HCT116 (cell line): Measurements from ENCODE around the gene TSSK2. TPM values are rescaled to one million over a fixed set of nuclear protein-coding genes. Genes with fewer than 3 reads are reported as not detected.

ENCODE experiments used
- ATAC-seq: fragments of 200-7000 bp; cut with Tn5 transposase; 2 replicates; pipeline ENCODE4 v1.9.1; 2020; ENCODE audit warnings: mild to moderate bottlenecking, moderate library complexity
- BruUV-seq: library from RNA; stranded (reverse); fragments of 400-500 nt; replicated peaks from 2 replicates; lab custom pipeline; 2021; lab: Mats Ljungman, UMichigan
- CTCF ChIA-PET: fragments of 300-600 bp; sonication (Branson Sonifier 250); formaldehyde crosslinking; loops from one replicate; lab custom pipeline; 2021; ENCODE audit warnings: antibody characterized with exemption; lab: Charles Lee
- POLR2A ChIA-PET: fragments of 300-600, 350-600 bp; sonication (Branson Sonifier 250); formaldehyde crosslinking; loops from one replicate; lab custom pipeline; 2021; ENCODE audit warnings: antibody characterized with exemption; lab: Charles Lee
- RAD21 ChIA-PET, 2 experiments: fragments of 300-600 bp; sonication (Branson Sonifier 250); formaldehyde crosslinking; loops; one replicate each; lab custom pipeline; 2023; ENCODE audit warnings: low total read pairs in 2 of 2; ENCODE audit not compliant: uncharacterized antibody in 2 of 2, unreplicated experiment in 2 of 2, low non-redundant PET in 1 of 2; lab: Charles Lee
- DNase-seq: peaks from one replicate; pipeline ENCODE4 v3.0.0-alpha.2; 2010; ENCODE audit warnings: low read depth, low spot score
- H2AFZ ChIP-seq: fragments of 200-600 bp; shearing (Covaris generic), sonication (generic); 2 replicates; pipeline ENCODE4 v1.6.1; 2017; ENCODE audit warnings: low read depth, mixed run types, mixed read lengths, antibody characterized with exemption, low read length; ENCODE audit not compliant: poor library complexity, severe bottlenecking
- H3K27ac ChIP-seq: 2 replicates; pipeline ENCODE4 v1.5.1; 2012; ENCODE audit warnings: low read depth, low read length
- H3K27me3 ChIP-seq: fragments of 200-600 bp; sonication (generic); 2 replicates; pipeline ENCODE4 v1.6.1; 2016; ENCODE audit warnings: mixed run types, low read length, mixed read lengths; ENCODE audit not compliant: insufficient read depth
- H3K36me3 ChIP-seq, 2 experiments: fragments of 200-500 bp in 1 of 2; fragments of 200-600 bp in 1 of 2; sonication (Bioruptor generic) in 1 of 2; sonication (generic) in 1 of 2; 2 replicates each; pipeline versions ENCODE4 v1.5.1 to v1.6.1; 2014 to 2016; ENCODE audit warnings: low read length in 2 of 2, inconsistent platforms in 1 of 2, mixed read lengths in 1 of 2, mixed run types in 1 of 2; ENCODE audit not compliant: insufficient read depth in 2 of 2, control insufficient read depth in 1 of 2
- H3K4me1 ChIP-seq, 2 experiments: fragments of 200-600 bp in 1 of 2; sonication (generic) in 1 of 2; 2 replicates each; pipeline versions ENCODE4 v1.5.1 to v1.6.1; 2012 to 2017; ENCODE audit warnings: low read length in 2 of 2, inconsistent platforms in 1 of 2, mild to moderate bottlenecking in 1 of 2, mixed read lengths in 1 of 2, mixed run types in 1 of 2, moderate library complexity in 1 of 2; ENCODE audit not compliant: insufficient read depth in 2 of 2, control insufficient read depth in 1 of 2
- H3K4me2 ChIP-seq: fragments of 200-600 bp; sonication (generic); 2 replicates; pipeline ENCODE4 v1.6.1; 2017; ENCODE audit warnings: mixed run types, low read length, mixed read lengths
- H3K4me3 ChIP-seq, 2 experiments: fragments of 200-600 bp in 1 of 2; sonication (generic) in 1 of 2; replicated peaks in 1 of 2; 2 replicates each; pipeline ENCODE4 v1.5.1; 2011 to 2016; ENCODE audit warnings: low read length in 2 of 2, control low read depth in 1 of 2, low read depth in 1 of 2, mild to moderate bottlenecking in 1 of 2, mixed read lengths in 1 of 2, mixed run types in 1 of 2
- H3K79me2 ChIP-seq: fragments of 200-600 bp; sonication (generic); 2 replicates; pipeline ENCODE4 v1.6.1; 2017; ENCODE audit warnings: mild to moderate bottlenecking, mixed run types, low read length, moderate library complexity, mixed read lengths; ENCODE audit not compliant: insufficient read depth
- H3K9ac ChIP-seq: fragments of 200-600 bp; sonication (generic); 2 replicates; pipeline ENCODE4 v1.6.1; 2016; ENCODE audit warnings: low read length, mixed read lengths
- H3K9me2 ChIP-seq: fragments of 200-600 bp; sonication (generic), shearing (Covaris generic); 2 replicates; pipeline ENCODE4 v1.6.1; 2017; ENCODE audit warnings: mixed run types, mild to moderate bottlenecking, moderate library complexity; ENCODE audit not compliant: insufficient read depth
- H3K9me3 ChIP-seq, 2 experiments: fragments of 200-500 bp in 1 of 2; fragments of 200-600 bp in 1 of 2; sonication (Bioruptor generic) in 1 of 2; sonication (generic) in 1 of 2; 2 replicates each; pipeline ENCODE4 v1.6.1; 2014 to 2017; ENCODE audit warnings: low read length in 2 of 2, mixed read lengths in 2 of 2, inconsistent platforms in 1 of 2, low read depth in 1 of 2, mild to moderate bottlenecking in 1 of 2, mixed run types in 1 of 2, moderate library complexity in 1 of 2; ENCODE audit not compliant: control insufficient read depth in 1 of 2, insufficient read depth in 1 of 2
- H4K20me1 ChIP-seq: fragments of 200-600 bp; sonication (generic), shearing (Covaris generic); 2 replicates; pipeline ENCODE4 v1.6.1; 2017; ENCODE audit warnings: mixed run types, mild to moderate bottlenecking, moderate library complexity; ENCODE audit not compliant: insufficient read depth
- CBX3 ChIP-seq: IDR thresholded peaks from 2 replicates; pipeline ENCODE4 v1.6.1; 2012; ENCODE audit warnings: low read depth
- CEBPB ChIP-seq: IDR thresholded peaks from 2 replicates; pipeline ENCODE4 v1.6.1; 2012; ENCODE audit warnings: low read depth
- CTCF ChIP-seq, 3 experiments: fragments of 200-600 bp in 1 of 3; sonication (generic) in 1 of 3; IDR thresholded peaks in 2 of 3; conservative IDR thresholded peaks in 1 of 3; 2 replicates each; pipeline ENCODE4 v1.5.1; 2012 to 2017; ENCODE audit warnings: low read depth in 2 of 3, low read length in 2 of 3, antibody characterized with exemption in 1 of 3, borderline replicate concordance in 1 of 3, control low read depth in 1 of 3, mild to moderate bottlenecking in 1 of 3, mixed read lengths in 1 of 3, mixed run types in 1 of 3, moderate library complexity in 1 of 3; ENCODE audit not compliant: insufficient read depth in 1 of 3
- EGR1 ChIP-seq: IDR thresholded peaks from 2 replicates; pipeline ENCODE4 v1.6.1; 2012; ENCODE audit warnings: low read depth
- EZH2 ChIP-seq: fragments of 200-600 bp; sonication (generic); IDR thresholded peaks from 2 replicates; pipeline ENCODE4 v1.6.1; 2017; ENCODE audit warnings: antibody characterized with exemption, mixed run types
- EZH2phosphoT487 ChIP-seq: fragments of 200-600 bp; IDR thresholded peaks from 2 replicates; pipeline ENCODE4 v1.6.1; 2018; ENCODE audit warnings: antibody characterized with exemption, borderline replicate concordance
- POLR2A ChIP-seq: IDR thresholded peaks from 2 replicates; pipeline ENCODE4 v1.7.0; 2011; ENCODE audit warnings: borderline replicate concordance; ENCODE audit not compliant: insufficient read depth, insufficient read length; ENCODE audit errors: extremely low read depth
- POLR2AphosphoS5 ChIP-seq: IDR thresholded peaks from 2 replicates; pipeline ENCODE4 v1.6.1; 2011; ENCODE audit warnings: mild to moderate bottlenecking, low read depth, low read length, moderate library complexity
- SP1 ChIP-seq: IDR thresholded peaks from 2 replicates; pipeline ENCODE4 v1.6.1; 2012; ENCODE audit warnings: low read depth
- SRF ChIP-seq: IDR thresholded peaks from 2 replicates; pipeline ENCODE4 v1.6.1; 2012; ENCODE audit warnings: low read depth
- YY1 ChIP-seq: IDR thresholded peaks from 2 replicates; pipeline ENCODE4 v1.6.1; 2011; ENCODE audit warnings: low read length, low read depth, moderate library complexity, mild to moderate bottlenecking; ENCODE audit not compliant: insufficient replicate concordance; ENCODE audit errors: extremely low read depth
- ZBTB33 ChIP-seq: IDR thresholded peaks from 2 replicates; pipeline ENCODE4 v1.6.1; 2011; ENCODE audit warnings: mild to moderate bottlenecking, low read length, moderate library complexity; ENCODE audit not compliant: insufficient replicate concordance; ENCODE audit errors: extremely low read depth
- ZFX ChIP-seq: fragments of 450-650 bp; IDR thresholded peaks from 2 replicates; pipeline ENCODE4 v1.6.1; 2017
- ZNF274 ChIP-seq: fragments of 200-500 bp; sonication (Bioruptor generic); IDR thresholded peaks from 2 replicates; pipeline ENCODE4 v1.6.1; 2014; ENCODE audit warnings: mild to moderate bottlenecking, low read depth, low read length, inconsistent platforms
- intact Hi-C: fragments of 100-400 bp; cut with micrococcal nuclease; formaldehyde crosslinking; loops from 2 replicates; pipeline ENCODE4 v1.10.0; 2022
- total RNA-seq: library from RNA; stranded (reverse); gene quantifications from one replicate; pipeline ENCODE4 v1.2.1, GENCODE V29; 2021; ENCODE audit not compliant: unreplicated experiment
- TF ChIP-seq, protein P1 (sequence below): IDR thresholded peaks from 2 replicates; pipeline ENCODE4 v1.6.1; 2012; ENCODE audit warnings: low read depth
- TF ChIP-seq, protein P2 (sequence below): IDR thresholded peaks from 2 replicates; pipeline ENCODE4 v1.6.1; 2012

TSSK2 gene
- total RNA-seq, 1 experiment from 2014 or later, result not detected

DNA sequence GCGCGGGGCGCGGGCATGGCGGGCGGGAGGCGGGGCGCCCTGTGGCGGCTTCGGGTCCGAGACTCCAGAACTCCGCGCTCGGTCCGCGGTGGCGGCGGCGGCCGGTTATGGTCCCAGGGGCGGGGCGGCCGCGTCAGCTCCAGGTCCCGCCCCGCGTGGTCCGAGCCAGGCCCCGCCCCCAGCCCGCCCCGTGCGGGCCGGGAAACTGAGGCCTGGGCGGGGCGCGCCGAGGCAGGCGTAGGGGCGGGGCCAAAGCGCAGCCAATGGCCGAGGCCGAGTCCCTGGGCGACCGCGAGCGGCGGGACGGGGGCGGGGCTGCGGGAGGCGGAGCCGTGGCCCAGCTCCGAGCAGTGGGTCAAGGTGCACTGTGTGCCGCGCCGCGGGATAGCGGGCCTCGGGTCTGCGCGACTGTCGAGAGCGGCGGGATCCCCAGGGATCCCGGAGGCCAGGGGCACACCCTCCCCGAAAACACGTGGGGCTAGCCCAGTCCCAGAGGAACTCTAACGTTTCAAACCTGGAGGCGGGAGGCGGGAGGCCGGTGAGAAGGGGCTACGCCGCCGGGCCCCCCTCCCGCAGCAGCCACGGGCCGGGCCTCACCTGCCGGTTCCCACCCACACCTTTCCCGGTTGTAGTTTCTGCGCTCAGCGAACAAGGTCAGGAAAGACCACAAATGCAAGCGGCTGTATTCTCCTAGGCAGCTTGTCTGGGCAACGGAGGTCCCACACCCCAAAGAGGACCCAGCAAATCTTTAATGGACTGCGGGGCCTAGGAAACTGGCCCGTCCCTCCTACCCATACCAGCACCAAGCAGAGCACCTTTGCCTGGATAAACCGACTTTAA is 47.8 kb downstream of the TSSK2 start, which contains the start of gene SLC25A1:
Gene SLC25A1 (minus strand): TSS at position 80 of the 840 bp plus-strand sequence. CDS start 63 bp downstream, at position 17.
- peak within 1 kb of the TSS; percentile 16 for H2AFZ ChIP-seq
- ATAC-seq, result peak; percentile 82
- peak; percentile 63 for DNase-seq
- H3K9me2 ChIP-seq, result no peaks in the 10 kb centered on the region
- no peak for TF ChIP-seq EGR1
- no peak for TF ChIP-seq CBX3
- TF ChIP-seq CTCF (IDR thresholded peaks at IDR 0.05 in 2 of 3, conservative IDR thresholded peaks at IDR 0.05 in 1 of 3; ENCODE audit: borderline replicate concordance in 1 of 3, insufficient read depth in 1 of 3, low read depth in 2 of 3, low read length in 2 of 3), result no peak
- peak; percentile 66 for TF ChIP-seq POLR2AphosphoS5
- no peak for TF ChIP-seq ZNF274
- TF ChIP-seq CEBPB, result no peak
- TF ChIP-seq SP1, result peak; percentile 42
- TF ChIP-seq YY1, result no peak
- TF ChIP-seq, protein P1, sequence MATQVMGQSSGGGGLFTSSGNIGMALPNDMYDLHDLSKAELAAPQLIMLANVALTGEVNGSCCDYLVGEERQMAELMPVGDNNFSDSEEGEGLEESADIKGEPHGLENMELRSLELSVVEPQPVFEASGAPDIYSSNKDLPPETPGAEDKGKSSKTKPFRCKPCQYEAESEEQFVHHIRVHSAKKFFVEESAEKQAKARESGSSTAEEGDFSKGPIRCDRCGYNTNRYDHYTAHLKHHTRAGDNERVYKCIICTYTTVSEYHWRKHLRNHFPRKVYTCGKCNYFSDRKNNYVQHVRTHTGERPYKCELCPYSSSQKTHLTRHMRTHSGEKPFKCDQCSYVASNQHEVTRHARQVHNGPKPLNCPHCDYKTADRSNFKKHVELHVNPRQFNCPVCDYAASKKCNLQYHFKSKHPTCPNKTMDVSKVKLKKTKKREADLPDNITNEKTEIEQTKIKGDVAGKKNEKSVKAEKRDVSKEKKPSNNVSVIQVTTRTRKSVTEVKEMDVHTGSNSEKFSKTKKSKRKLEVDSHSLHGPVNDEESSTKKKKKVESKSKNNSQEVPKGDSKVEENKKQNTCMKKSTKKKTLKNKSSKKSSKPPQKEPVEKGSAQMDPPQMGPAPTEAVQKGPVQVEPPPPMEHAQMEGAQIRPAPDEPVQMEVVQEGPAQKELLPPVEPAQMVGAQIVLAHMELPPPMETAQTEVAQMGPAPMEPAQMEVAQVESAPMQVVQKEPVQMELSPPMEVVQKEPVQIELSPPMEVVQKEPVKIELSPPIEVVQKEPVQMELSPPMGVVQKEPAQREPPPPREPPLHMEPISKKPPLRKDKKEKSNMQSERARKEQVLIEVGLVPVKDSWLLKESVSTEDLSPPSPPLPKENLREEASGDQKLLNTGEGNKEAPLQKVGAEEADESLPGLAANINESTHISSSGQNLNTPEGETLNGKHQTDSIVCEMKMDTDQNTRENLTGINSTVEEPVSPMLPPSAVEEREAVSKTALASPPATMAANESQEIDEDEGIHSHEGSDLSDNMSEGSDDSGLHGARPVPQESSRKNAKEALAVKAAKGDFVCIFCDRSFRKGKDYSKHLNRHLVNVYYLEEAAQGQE, result no peak
- TF ChIP-seq ZBTB33, result no peak
- TF ChIP-seq EZH2phosphoT487, result no peak
- TF ChIP-seq, protein P2, sequence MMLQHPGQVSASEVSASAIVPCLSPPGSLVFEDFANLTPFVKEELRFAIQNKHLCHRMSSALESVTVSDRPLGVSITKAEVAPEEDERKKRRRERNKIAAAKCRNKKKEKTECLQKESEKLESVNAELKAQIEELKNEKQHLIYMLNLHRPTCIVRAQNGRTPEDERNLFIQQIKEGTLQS, result no peak
- no peak; the same call in 1 of the 2 replicates for TF ChIP-seq ZFX
- no peak for TF ChIP-seq EZH2
- TF ChIP-seq SRF, result no peak
- TF ChIP-seq POLR2A, result peak; percentile 32
- intact Hi-C loops, result loop anchor here (1.0 to 2.0 kb wide), 3 partner anchors 252 to 451 kb away; partner anchors contain the start of gene HIRA
- H3K79me2 ChIP-seq, result peaks cover 37% of the 10 kb centered on the region
- peak within 1 kb of the TSS; percentile 94 for H3K27ac ChIP-seq
- POLR2A ChIA-PET, result interaction anchor here (0.7 to 1.6 kb wide), 5 partner anchors 12 to 253 kb away, joined by 3 to 6 read pairs (median 4); partner anchors contain the start of genes CLTCL1 and HIRA
- BruUV-seq, result no TSS peak
- no peaks in the 10 kb centered on the region for H3K9me3 ChIP-seq
- H3K4me1 ChIP-seq, result peaks cover 7 to 49% of the 10 kb centered on the region in 2 experiments
- CTCF ChIA-PET, result interaction anchor here (0.8 to 2.5 kb wide), 15 partner anchors 21 to 453 kb away, joined by 3 to 18 read pairs (median 4); partner anchors contain the start of genes CDC45, ESS2 and UFD1
- RAD21 ChIA-PET, result interaction anchor here (0.7 to 1.6 kb wide), 4 partner anchors 111 to 451 kb away, joined by 3 to 7 read pairs (median 6); partner anchors contain the start of gene CLTCL1 (in 1 of the 2)
- H3K27me3 ChIP-seq, result no peaks in the 10 kb centered on the region
- H3K4me3 ChIP-seq, result peak within 1 kb of the TSS; percentile 67 to 82
- peak within 1 kb of the TSS; percentile 84 for H3K9ac ChIP-seq
- no peaks in the 10 kb centered on the region for H3K36me3 ChIP-seq
- no peaks in the 10 kb centered on the region for H4K20me1 ChIP-seq
- peak within 1 kb of the TSS; percentile 95 for H3K4me2 ChIP-seq
